GM23338 (cell line): ENCODE data around the gene ISL2. TPM values are rescaled to one million over a fixed set of nuclear protein-coding genes. Genes with fewer than 3 reads are reported as not detected.

ENCODE experiments used
- ATAC-seq: fragments of 200-7000 bp; cut with Tn5 transposase; 3 replicates; pipeline ENCODE4 v1.9.1; 2020
- DNase-seq: peaks from one replicate; pipeline ENCODE4 v3.0.0-alpha.2; 2015; ENCODE audit warnings: low spot score
- H2AFZ ChIP-seq: fragments of 200-600 bp; sonication (generic); 2 replicates; pipeline ENCODE4 v1.8.0; 2016; ENCODE audit warnings: antibody characterized with exemption, mild to moderate bottlenecking, moderate library complexity
- H3F3A ChIP-seq: fragments of 200-600 bp; sonication (generic); replicated peaks from 2 replicates; pipeline ENCODE4 v1.8.0; 2017; ENCODE audit warnings: antibody characterized with exemption, mixed run types, low read depth
- H3K27ac ChIP-seq: fragments of 200-600 bp; sonication (generic); 2 replicates; pipeline ENCODE4 v1.6.1; 2016; ENCODE audit warnings: low read depth
- H3K27me3 ChIP-seq: fragments of 200-600 bp; sonication (generic); 2 replicates; pipeline ENCODE4 v1.8.0; 2016; ENCODE audit warnings: mild to moderate bottlenecking, mixed run types, moderate library complexity; ENCODE audit not compliant: insufficient read depth
- H3K36me3 ChIP-seq: fragments of 200-600 bp; sonication (generic); 2 replicates; pipeline ENCODE4 v1.8.0; 2016; ENCODE audit warnings: mild to moderate bottlenecking; ENCODE audit not compliant: insufficient read depth
- H3K4me1 ChIP-seq: fragments of 200-600 bp; sonication (generic); 2 replicates; pipeline ENCODE4 v1.8.0; 2016; ENCODE audit warnings: mild to moderate bottlenecking, moderate library complexity; ENCODE audit not compliant: insufficient read depth
- H3K4me2 ChIP-seq: fragments of 200-600 bp; sonication (generic); 2 replicates; pipeline ENCODE4 v1.7.1; 2017; ENCODE audit warnings: mixed run types
- H3K4me3 ChIP-seq: fragments of 200-600 bp; sonication (generic); 2 replicates; pipeline ENCODE4 v1.6.1; 2016; ENCODE audit warnings: mixed run types
- H3K79me2 ChIP-seq: fragments of 200-600 bp; sonication (generic); replicated peaks from 2 replicates; pipeline ENCODE4 v1.8.0; 2017; ENCODE audit warnings: mild to moderate bottlenecking; ENCODE audit not compliant: insufficient read depth
- H3K9me2 ChIP-seq: fragments of 200-600 bp; sonication (generic); 2 replicates; pipeline ENCODE4 v1.8.0; 2017; ENCODE audit not compliant: insufficient read depth
- H4K20me1 ChIP-seq: fragments of 200-600 bp; sonication (generic); replicated peaks from 2 replicates; pipeline ENCODE4 v1.8.0; 2017; ENCODE audit warnings: mild to moderate bottlenecking; ENCODE audit not compliant: insufficient read depth
- H3K27ac Mint-ChIP-seq: 2 replicates; pipeline ENCODE4 v1.8.0; 2020; ENCODE audit warnings: inconsistent platforms, mild to moderate bottlenecking, moderate library complexity, mixed read lengths
- H3K27me3 Mint-ChIP-seq: 3 replicates; pipeline ENCODE4 v1.8.0; 2022; ENCODE audit warnings: low read depth, mild to moderate bottlenecking, moderate library complexity, mixed read lengths, inconsistent platforms; ENCODE audit not compliant: insufficient read depth, poor library complexity
- H3K36me3 Mint-ChIP-seq: 3 replicates; pipeline ENCODE4 v1.8.0; 2021; ENCODE audit warnings: low read depth, mild to moderate bottlenecking, inconsistent platforms, moderate library complexity, mixed read lengths
- H3K4me1 Mint-ChIP-seq: 3 replicates; pipeline ENCODE4 v1.8.0; 2020; ENCODE audit warnings: mild to moderate bottlenecking, inconsistent platforms, mixed read lengths
- H3K4me3 Mint-ChIP-seq: 3 replicates; pipeline ENCODE4 v1.8.0; 2021; ENCODE audit warnings: moderate library complexity, mild to moderate bottlenecking, inconsistent platforms, mixed read lengths
- H3K9me3 Mint-ChIP-seq: 3 replicates; pipeline ENCODE4 v1.8.0; 2020; ENCODE audit warnings: moderate library complexity, mild to moderate bottlenecking, inconsistent platforms, mixed read lengths
- CREB1 ChIP-seq: fragments of 250-450 bp; sonication (Bioruptor Pico); IDR thresholded peaks from 2 replicates; pipeline ENCODE4 v1.5.0; 2020; ENCODE audit warnings: low read depth, mild to moderate bottlenecking, moderate library complexity
- EZH2phosphoT487 ChIP-seq: fragments of 200-600 bp; sonication (generic); IDR thresholded peaks from one replicate; pipeline ENCODE4 v1.8.1; 2018; ENCODE audit warnings: antibody characterized with exemption; ENCODE audit not compliant: unreplicated experiment
- JUNB ChIP-seq: IDR thresholded peaks from one replicate; pipeline ENCODE4 v1.6.1; 2016; ENCODE audit warnings: antibody characterized with exemption; ENCODE audit not compliant: unreplicated experiment
- NANOG ChIP-seq: IDR thresholded peaks from 2 replicates; pipeline ENCODE4 v1.6.1; 2016; ENCODE audit warnings: antibody characterized with exemption, borderline replicate concordance
- POLR2AphosphoS5 ChIP-seq: IDR thresholded peaks from 2 replicates; pipeline ENCODE4 v1.6.1; 2016; ENCODE audit warnings: antibody characterized with exemption, low read depth
- STAT1 ChIP-seq: IDR thresholded peaks from one replicate; pipeline ENCODE4 v1.6.1; 2016; ENCODE audit warnings: antibody characterized with exemption; ENCODE audit not compliant: unreplicated experiment
- polyA plus RNA-seq: library from polyadenylated mRNA; unstranded; fragments of >200 nt; fragmentation: Nextera tagmentation; extraction: Ambion mirVana; gene quantifications from 2 replicates; pipeline ENCODE4 v1.2.1, GENCODE V29; 2016
- total RNA-seq: library from RNA; depleted of rRNA; stranded (reverse); fragments of >200 nt; shearing (Covaris generic); gene quantifications from 2 replicates; pipeline ENCODE4 v1.2.3, GENCODE V29; 2014
- TF ChIP-seq, protein P1 (sequence below): IDR thresholded peaks from one replicate; pipeline ENCODE4 v1.6.1; 2018; ENCODE audit warnings: antibody characterized with exemption; ENCODE audit not compliant: unreplicated experiment
- TF ChIP-seq, protein P2 (sequence below): fragments of 250-450 bp; sonication (Bioruptor Pico); IDR thresholded peaks from 2 replicates; pipeline ENCODE4 v1.5.0; 2020; ENCODE audit warnings: mild to moderate bottlenecking, moderate library complexity
- TF ChIP-seq, protein P3 (sequence below), 2 experiments: fragments of 200-600 bp in 1 of 2; sonication (generic) in 1 of 2; conservative IDR thresholded peaks; 2 replicates each; pipeline versions ENCODE4 v1.5.1 to v1.6.1; 2016 to 2017; ENCODE audit warnings: antibody characterized with exemption in 2 of 2, low read depth in 2 of 2, mild to moderate bottlenecking in 2 of 2, moderate library complexity in 1 of 2

The ISL2 gene
- total and polyA plus RNA-seq, 2 experiments from 2014 or later = 0.65 to 2.7 TPM

DNA sequence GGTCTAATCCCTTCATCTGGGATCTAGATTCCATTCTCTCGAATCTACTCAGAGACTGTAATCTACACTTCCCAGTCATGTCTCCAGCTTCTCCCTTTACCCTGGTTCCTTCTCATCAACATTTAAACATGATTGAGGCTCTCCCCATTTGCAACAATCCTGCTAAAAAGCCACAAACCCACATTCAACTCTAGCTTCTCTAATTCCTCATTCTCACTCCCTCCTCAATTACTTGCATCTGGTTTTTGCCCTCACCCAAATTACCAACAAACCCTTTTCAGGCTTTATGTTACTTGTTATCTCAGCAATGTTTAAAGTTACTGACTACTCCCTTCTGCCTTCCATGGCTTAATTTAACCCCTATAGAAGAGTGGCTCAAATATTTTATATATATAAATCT, 36.8 kb upstream of the ISL2 start:
- Mint-ChIP-seq H3K4me3 (no peak overlapping the region), H3K9me3 (no peaks in the 10 kb centered on the region), H3K36me3 (no peaks in the 10 kb centered on the region), H3K4me1 (no peaks in the 10 kb centered on the region), H3K27ac (no peak overlapping the region), H3K27me3 (no peaks in the 10 kb centered on the region)
- H3K4me1 ChIP-seq = no peaks in the 10 kb centered on the region
- no peaks in the 10 kb centered on the region for H3K36me3 ChIP-seq
- H3K4me2 ChIP-seq = no peak overlapping the region
- ATAC-seq = no peak
- H3K27ac ChIP-seq = no peak overlapping the region
- DNase-seq = no peak
- H2AFZ ChIP-seq = no peak overlapping the region
- no peak overlapping the region for H3K4me3 ChIP-seq
- H3F3A ChIP-seq = no peaks in the 10 kb centered on the region
- no peaks in the 10 kb centered on the region for H3K9me2 ChIP-seq
- no peaks in the 10 kb centered on the region for H3K27me3 ChIP-seq
- peaks cover 75% of the 10 kb centered on the region for H3K79me2 ChIP-seq
- TF ChIP-seq POLR2AphosphoS5 (no peak), CREB1 (CRISPR knock-in tag) (no peak), STAT1 (no peak), NANOG (no peak), EZH2phosphoT487 (no peak), JUNB (no peak)
- TF ChIP-seq, protein P1, sequence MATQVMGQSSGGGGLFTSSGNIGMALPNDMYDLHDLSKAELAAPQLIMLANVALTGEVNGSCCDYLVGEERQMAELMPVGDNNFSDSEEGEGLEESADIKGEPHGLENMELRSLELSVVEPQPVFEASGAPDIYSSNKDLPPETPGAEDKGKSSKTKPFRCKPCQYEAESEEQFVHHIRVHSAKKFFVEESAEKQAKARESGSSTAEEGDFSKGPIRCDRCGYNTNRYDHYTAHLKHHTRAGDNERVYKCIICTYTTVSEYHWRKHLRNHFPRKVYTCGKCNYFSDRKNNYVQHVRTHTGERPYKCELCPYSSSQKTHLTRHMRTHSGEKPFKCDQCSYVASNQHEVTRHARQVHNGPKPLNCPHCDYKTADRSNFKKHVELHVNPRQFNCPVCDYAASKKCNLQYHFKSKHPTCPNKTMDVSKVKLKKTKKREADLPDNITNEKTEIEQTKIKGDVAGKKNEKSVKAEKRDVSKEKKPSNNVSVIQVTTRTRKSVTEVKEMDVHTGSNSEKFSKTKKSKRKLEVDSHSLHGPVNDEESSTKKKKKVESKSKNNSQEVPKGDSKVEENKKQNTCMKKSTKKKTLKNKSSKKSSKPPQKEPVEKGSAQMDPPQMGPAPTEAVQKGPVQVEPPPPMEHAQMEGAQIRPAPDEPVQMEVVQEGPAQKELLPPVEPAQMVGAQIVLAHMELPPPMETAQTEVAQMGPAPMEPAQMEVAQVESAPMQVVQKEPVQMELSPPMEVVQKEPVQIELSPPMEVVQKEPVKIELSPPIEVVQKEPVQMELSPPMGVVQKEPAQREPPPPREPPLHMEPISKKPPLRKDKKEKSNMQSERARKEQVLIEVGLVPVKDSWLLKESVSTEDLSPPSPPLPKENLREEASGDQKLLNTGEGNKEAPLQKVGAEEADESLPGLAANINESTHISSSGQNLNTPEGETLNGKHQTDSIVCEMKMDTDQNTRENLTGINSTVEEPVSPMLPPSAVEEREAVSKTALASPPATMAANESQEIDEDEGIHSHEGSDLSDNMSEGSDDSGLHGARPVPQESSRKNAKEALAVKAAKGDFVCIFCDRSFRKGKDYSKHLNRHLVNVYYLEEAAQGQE = no peak
- TF ChIP-seq, protein P2, sequence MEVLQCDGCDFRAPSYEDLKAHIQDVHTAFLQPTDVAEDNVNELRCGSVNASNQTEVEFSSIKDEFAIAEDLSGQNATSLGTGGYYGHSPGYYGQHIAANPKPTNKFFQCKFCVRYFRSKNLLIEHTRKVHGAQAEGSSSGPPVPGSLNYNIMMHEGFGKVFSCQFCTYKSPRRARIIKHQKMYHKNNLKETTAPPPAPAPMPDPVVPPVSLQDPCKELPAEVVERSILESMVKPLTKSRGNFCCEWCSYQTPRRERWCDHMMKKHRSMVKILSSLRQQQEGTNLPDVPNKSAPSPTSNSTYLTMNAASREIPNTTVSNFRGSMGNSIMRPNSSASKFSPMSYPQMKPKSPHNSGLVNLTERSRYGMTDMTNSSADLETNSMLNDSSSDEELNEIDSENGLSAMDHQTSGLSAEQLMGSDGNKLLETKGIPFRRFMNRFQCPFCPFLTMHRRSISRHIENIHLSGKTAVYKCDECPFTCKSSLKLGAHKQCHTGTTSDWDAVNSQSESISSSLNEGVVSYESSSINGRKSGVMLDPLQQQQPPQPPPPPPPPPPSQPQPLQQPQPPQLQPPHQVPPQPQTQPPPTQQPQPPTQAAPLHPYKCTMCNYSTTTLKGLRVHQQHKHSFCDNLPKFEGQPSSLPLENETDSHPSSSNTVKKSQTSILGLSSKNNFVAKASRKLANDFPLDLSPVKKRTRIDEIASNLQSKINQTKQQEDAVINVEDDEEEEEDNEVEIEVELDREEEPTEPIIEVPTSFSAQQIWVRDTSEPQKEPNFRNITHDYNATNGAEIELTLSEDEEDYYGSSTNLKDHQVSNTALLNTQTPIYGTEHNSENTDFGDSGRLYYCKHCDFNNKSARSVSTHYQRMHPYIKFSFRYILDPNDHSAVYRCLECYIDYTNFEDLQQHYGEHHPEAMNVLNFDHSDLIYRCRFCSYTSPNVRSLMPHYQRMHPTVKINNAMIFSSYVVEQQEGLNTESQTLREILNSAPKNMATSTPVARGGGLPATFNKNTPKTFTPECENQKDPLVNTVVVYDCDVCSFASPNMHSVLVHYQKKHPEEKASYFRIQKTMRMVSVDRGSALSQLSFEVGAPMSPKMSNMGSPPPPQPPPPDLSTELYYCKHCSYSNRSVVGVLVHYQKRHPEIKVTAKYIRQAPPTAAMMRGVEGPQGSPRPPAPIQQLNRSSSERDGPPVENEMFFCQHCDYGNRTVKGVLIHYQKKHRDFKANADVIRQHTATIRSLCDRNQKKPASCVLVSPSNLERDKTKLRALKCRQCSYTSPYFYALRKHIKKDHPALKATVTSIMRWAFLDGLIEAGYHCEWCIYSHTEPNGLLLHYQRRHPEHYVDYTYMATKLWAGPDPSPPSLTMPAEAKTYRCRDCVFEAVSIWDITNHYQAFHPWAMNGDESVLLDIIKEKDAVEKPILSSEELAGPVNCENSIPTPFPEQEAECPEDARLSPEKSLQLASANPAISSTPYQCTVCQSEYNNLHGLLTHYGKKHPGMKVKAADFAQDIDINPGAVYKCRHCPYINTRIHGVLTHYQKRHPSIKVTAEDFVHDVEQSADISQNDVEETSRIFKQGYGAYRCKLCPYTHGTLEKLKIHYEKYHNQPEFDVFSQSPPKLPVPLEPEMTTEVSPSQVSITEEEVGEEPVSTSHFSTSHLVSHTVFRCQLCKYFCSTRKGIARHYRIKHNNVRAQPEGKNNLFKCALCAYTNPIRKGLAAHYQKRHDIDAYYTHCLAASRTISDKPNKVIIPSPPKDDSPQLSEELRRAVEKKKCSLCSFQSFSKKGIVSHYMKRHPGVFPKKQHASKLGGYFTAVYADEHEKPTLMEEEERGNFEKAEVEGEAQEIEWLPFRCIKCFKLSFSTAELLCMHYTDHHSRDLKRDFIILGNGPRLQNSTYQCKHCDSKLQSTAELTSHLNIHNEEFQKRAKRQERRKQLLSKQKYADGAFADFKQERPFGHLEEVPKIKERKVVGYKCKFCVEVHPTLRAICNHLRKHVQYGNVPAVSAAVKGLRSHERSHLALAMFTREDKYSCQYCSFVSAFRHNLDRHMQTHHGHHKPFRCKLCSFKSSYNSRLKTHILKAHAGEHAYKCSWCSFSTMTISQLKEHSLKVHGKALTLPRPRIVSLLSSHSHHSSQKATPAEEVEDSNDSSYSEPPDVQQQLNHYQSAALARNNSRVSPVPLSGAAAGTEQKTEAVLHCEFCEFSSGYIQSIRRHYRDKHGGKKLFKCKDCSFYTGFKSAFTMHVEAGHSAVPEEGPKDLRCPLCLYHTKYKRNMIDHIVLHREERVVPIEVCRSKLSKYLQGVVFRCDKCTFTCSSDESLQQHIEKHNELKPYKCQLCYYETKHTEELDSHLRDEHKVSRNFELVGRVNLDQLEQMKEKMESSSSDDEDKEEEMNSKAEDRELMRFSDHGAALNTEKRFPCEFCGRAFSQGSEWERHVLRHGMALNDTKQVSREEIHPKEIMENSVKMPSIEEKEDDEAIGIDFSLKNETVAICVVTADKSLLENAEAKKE (CRISPR knock-in tag) = no peak
- TF ChIP-seq, protein P3, sequence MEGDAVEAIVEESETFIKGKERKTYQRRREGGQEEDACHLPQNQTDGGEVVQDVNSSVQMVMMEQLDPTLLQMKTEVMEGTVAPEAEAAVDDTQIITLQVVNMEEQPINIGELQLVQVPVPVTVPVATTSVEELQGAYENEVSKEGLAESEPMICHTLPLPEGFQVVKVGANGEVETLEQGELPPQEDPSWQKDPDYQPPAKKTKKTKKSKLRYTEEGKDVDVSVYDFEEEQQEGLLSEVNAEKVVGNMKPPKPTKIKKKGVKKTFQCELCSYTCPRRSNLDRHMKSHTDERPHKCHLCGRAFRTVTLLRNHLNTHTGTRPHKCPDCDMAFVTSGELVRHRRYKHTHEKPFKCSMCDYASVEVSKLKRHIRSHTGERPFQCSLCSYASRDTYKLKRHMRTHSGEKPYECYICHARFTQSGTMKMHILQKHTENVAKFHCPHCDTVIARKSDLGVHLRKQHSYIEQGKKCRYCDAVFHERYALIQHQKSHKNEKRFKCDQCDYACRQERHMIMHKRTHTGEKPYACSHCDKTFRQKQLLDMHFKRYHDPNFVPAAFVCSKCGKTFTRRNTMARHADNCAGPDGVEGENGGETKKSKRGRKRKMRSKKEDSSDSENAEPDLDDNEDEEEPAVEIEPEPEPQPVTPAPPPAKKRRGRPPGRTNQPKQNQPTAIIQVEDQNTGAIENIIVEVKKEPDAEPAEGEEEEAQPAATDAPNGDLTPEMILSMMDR (conservative IDR thresholded peaks at IDR 0.05; ENCODE audit: low read depth in 2 of 2) = no peak
- H4K20me1 ChIP-seq = peaks cover 5% of the 10 kb centered on the region; the same call in 1 of the 2 replicates
